T-helper 1 cell treated with Interleukin-12 subunit alpha and Interleukin-12 subunit beta and Interleukin-4 antibody, amounts not matched to agents 30 μg/mL and 1 μg/mL, for 36 hours (primary cell): ENCODE measurements around the gene RETSAT.
A peak's percentile ranks its signal among the peaks of the same experiment; 100 is the strongest.

Source experiments
- H3K27ac Mint-ChIP-seq: one replicate; pipeline ENCODE4 v1.8.0; 2021; ENCODE audit warnings: mild to moderate bottlenecking, mixed read lengths
- H3K27me3 Mint-ChIP-seq: one replicate; pipeline ENCODE4 v1.8.0; 2021; ENCODE audit warnings: low read depth, mixed read lengths
- H3K36me3 Mint-ChIP-seq: one replicate; pipeline ENCODE4 v1.8.0; 2021; ENCODE audit warnings: low read depth, mixed read lengths
- H3K4me1 Mint-ChIP-seq: one replicate; pipeline ENCODE4 v1.8.0; 2021; ENCODE audit warnings: low read depth, mixed read lengths
- H3K4me3 Mint-ChIP-seq: one replicate; pipeline ENCODE4 v1.8.0; 2021; ENCODE audit warnings: mild to moderate bottlenecking, moderate library complexity, mixed read lengths
- H3K9me3 Mint-ChIP-seq: one replicate; pipeline ENCODE4 v1.8.0; 2021; ENCODE audit warnings: mixed read lengths

Gene RETSAT

GRCh38 chr2:85354286-85355072 is at the start of gene RETSAT, which contains the start of gene ELMOD3:
Gene RETSAT, minus strand, starts transcription at chr2:85354528. Its CDS starts 21 bp downstream, at chr2:85354507.
Gene ELMOD3, plus strand, starts transcription at chr2:85354769. Its CDS starts 2,430 bp downstream, at chr2:85357199.
- H3K36me3 Mint-ChIP-seq: peaks cover 37% of the 10 kb centered on the region
- H3K4me3 Mint-ChIP-seq: peak within 1 kb of the TSS; percentile 100
- H3K4me1 Mint-ChIP-seq: peaks cover 38% of the 10 kb centered on the region
- H3K9me3 Mint-ChIP-seq: no peaks in the 10 kb centered on the region
- H3K27me3 Mint-ChIP-seq: no peaks in the 10 kb centered on the region
- peak within 1 kb of the TSS; percentile 98 for H3K27ac Mint-ChIP-seq

- H3K4me1 Mint-ChIP-seq: peaks cover 25% of the 10 kb centered on the region
- H3K9me3 Mint-ChIP-seq: peaks cover 23% of the 10 kb centered on the region
- H3K4me3 Mint-ChIP-seq: no peak overlapping the region
- H3K27me3 Mint-ChIP-seq: no peaks in the 10 kb centered on the region
- peak overlapping the region; percentile 76 for H3K27ac Mint-ChIP-seq
- H3K36me3 Mint-ChIP-seq: peaks cover 48% of the 10 kb centered on the region
Measured at GRCh38 chr2:85401844-85402243, 47.5 kb upstream of the RETSAT start.

- Mint-ChIP-seq H3K27ac (no peak overlapping the region), H3K9me3 (peaks cover 23% of the 10 kb centered on the region), H3K4me1 (peaks cover 29% of the 10 kb centered on the region), H3K4me3 (no peak overlapping the region), H3K36me3 (peaks cover 52% of the 10 kb centered on the region), H3K27me3 (no peaks in the 10 kb centered on the region)
Measured at GRCh38 chr2:85401464-85401805, 47.1 kb upstream of the RETSAT start.

GRCh38 chr2:85400541-85401463 is 46.5 kb upstream of the RETSAT start:
- Mint-ChIP-seq H3K4me1 (peaks cover 25% of the 10 kb centered on the region), H3K9me3 (peaks cover 23% of the 10 kb centered on the region), H3K27ac (no peak overlapping the region), H3K27me3 (no peaks in the 10 kb centered on the region), H3K36me3 (peaks cover 54% of the 10 kb centered on the region), H3K4me3 (no peak overlapping the region)

GRCh38 chr2:85400023-85400422 is 45.7 kb upstream of the RETSAT start:
- Mint-ChIP-seq H3K27ac (no peak overlapping the region), H3K27me3 (no peaks in the 10 kb centered on the region), H3K4me3 (no peak overlapping the region), H3K9me3 (peaks cover 17% of the 10 kb centered on the region), H3K4me1 (peaks cover 17% of the 10 kb centered on the region), H3K36me3 (peaks cover 48% of the 10 kb centered on the region)

GRCh38 chr2:85399183-85399455 is 44.8 kb upstream of the RETSAT start:
- no peaks in the 10 kb centered on the region for H3K27me3 Mint-ChIP-seq
- peaks cover 15% of the 10 kb centered on the region for H3K9me3 Mint-ChIP-seq
- peaks cover 49% of the 10 kb centered on the region for H3K36me3 Mint-ChIP-seq
- peaks cover 16% of the 10 kb centered on the region for H3K4me1 Mint-ChIP-seq
- no peak overlapping the region for H3K4me3 Mint-ChIP-seq
- H3K27ac Mint-ChIP-seq: no peak overlapping the region

GRCh38 chr2:85398426-85399182 is 44.3 kb upstream of the RETSAT start:
- peaks cover 50% of the 10 kb centered on the region for H3K36me3 Mint-ChIP-seq
- peaks cover 19% of the 10 kb centered on the region for H3K4me1 Mint-ChIP-seq
- H3K4me3 Mint-ChIP-seq: no peak overlapping the region
- no peak overlapping the region for H3K27ac Mint-ChIP-seq
- no peaks in the 10 kb centered on the region for H3K27me3 Mint-ChIP-seq
- peaks cover 10% of the 10 kb centered on the region for H3K9me3 Mint-ChIP-seq

- H3K9me3 Mint-ChIP-seq: peaks cover 5% of the 10 kb centered on the region
- H3K4me1 Mint-ChIP-seq: peaks cover 21% of the 10 kb centered on the region
- H3K27me3 Mint-ChIP-seq: no peaks in the 10 kb centered on the region
- H3K4me3 Mint-ChIP-seq: no peak overlapping the region
- H3K27ac Mint-ChIP-seq: no peak overlapping the region
- peaks cover 47% of the 10 kb centered on the region for H3K36me3 Mint-ChIP-seq
Measured at GRCh38 chr2:85397925-85398331, 43.6 kb upstream of the RETSAT start.

- H3K27ac Mint-ChIP-seq: peak overlapping the region; percentile 73
- H3K4me1 Mint-ChIP-seq: peaks cover 26% of the 10 kb centered on the region
- no peak overlapping the region for H3K4me3 Mint-ChIP-seq
- no peaks in the 10 kb centered on the region for H3K27me3 Mint-ChIP-seq
- H3K9me3 Mint-ChIP-seq: no peaks in the 10 kb centered on the region
- H3K36me3 Mint-ChIP-seq: peaks cover 45% of the 10 kb centered on the region
Measured at GRCh38 chr2:85396531-85397470, 42.5 kb upstream of the RETSAT start.

GRCh38 chr2:85395912-85396475 is 41.7 kb upstream of the RETSAT start:
- peaks cover 46% of the 10 kb centered on the region for H3K36me3 Mint-ChIP-seq
- H3K27me3 Mint-ChIP-seq: no peaks in the 10 kb centered on the region
- H3K27ac Mint-ChIP-seq: no peak overlapping the region
- H3K9me3 Mint-ChIP-seq: no peaks in the 10 kb centered on the region
- peaks cover 33% of the 10 kb centered on the region for H3K4me1 Mint-ChIP-seq
- H3K4me3 Mint-ChIP-seq: no peak overlapping the region

- no peak overlapping the region for H3K27ac Mint-ChIP-seq
- H3K36me3 Mint-ChIP-seq: peaks cover 43% of the 10 kb centered on the region
- peaks cover 33% of the 10 kb centered on the region for H3K4me1 Mint-ChIP-seq
- H3K4me3 Mint-ChIP-seq: no peak overlapping the region
- H3K9me3 Mint-ChIP-seq: no peaks in the 10 kb centered on the region
- no peaks in the 10 kb centered on the region for H3K27me3 Mint-ChIP-seq
Measured at GRCh38 chr2:85394976-85395375, 40.6 kb upstream of the RETSAT start.

- Mint-ChIP-seq H3K27me3 (no peaks in the 10 kb centered on the region), H3K4me3 (no peak overlapping the region), H3K36me3 (peaks cover 42% of the 10 kb centered on the region), H3K27ac (no peak overlapping the region), H3K4me1 (peaks cover 33% of the 10 kb centered on the region), H3K9me3 (no peaks in the 10 kb centered on the region)
Measured at GRCh38 chr2:85394261-85394681, 39.9 kb upstream of the RETSAT start.

- no peak overlapping the region for H3K4me3 Mint-ChIP-seq
- H3K27ac Mint-ChIP-seq: no peak overlapping the region
Measured at GRCh38 chr2:85393836-85394235, 39.5 kb upstream of the RETSAT start.

More at GRCh38 chr2:85393836-85394235, 39.5 kb upstream of the RETSAT start:
- H3K27me3 Mint-ChIP-seq: no peaks in the 10 kb centered on the region
- H3K36me3 Mint-ChIP-seq: peaks cover 41% of the 10 kb centered on the region
- no peaks in the 10 kb centered on the region for H3K9me3 Mint-ChIP-seq
- peaks cover 33% of the 10 kb centered on the region for H3K4me1 Mint-ChIP-seq
